NCI-H1105 (cell line): Measurements from ENCODE around the gene ATP8A2.
"Not testable (repeated sequence)": the region's sequence is repeated elsewhere in the genome, so short reads cannot be mapped to it uniquely, and the experiment has no call there.

Source experiments
- DNase-seq: peaks from one replicate; lab custom pipeline; 2025; lab: John Stamatoyannopoulos, UW

ATP8A2 gene

GRCh38 chr13:25923217-25924085 lies 551.7 kb downstream of the ATP8A2 start:
- no peak for DNase-seq

GRCh38 chr13:25927363-25927762 lies 555.6 kb downstream of the ATP8A2 start:
- no peak for DNase-seq

DNA sequence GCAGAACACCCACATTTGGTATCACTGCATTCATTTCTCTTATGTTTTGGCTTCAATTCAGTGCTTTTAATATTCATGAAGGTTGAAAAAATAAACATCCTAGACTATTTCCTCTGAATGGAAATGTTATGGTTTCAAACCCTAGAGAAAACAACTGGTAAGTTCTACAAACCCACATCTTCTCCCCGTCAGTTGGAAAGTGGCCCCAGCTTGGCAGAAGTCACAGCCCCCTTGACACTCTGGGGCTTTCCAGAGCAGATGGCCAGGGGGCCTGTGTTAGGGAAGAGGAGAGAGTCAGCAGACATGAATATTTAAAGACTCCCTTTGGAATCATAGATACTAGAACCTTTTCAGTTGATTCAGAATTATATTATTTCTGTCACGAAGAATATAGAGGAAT lies 556.2 kb downstream of the ATP8A2 start:
- no peak for DNase-seq

- DNase-seq, result no peak
Observed at GRCh38 chr13:25928941-25929505, 557.2 kb downstream of the ATP8A2 start.

DNA sequence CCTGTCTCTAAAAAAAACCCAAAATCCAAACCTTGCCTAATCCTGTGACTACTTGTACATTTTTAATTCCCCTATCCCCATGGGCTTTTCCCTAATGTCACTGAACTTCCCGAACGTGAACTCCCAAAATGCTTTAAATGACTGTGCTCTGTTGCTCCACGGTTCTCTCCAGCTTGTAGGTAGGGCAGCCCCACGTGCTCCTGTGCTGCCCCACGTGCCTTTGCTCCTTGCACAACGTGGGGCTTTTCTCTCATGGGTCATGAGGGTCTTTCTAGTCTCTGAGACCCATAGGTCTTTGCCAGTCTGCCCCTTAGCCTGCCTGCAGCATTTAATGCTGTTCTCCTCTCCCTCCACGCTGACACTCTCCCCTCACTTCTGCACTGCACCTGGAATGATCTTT lies 558.0 kb downstream of the ATP8A2 start:
- DNase-seq, result no peak

- DNase-seq, result no peak
Observed at GRCh38 chr13:25930653-25931052, 558.9 kb downstream of the ATP8A2 start.

- no peak for DNase-seq
Observed at GRCh38 chr13:25932365-25932764, 560.6 kb downstream of the ATP8A2 start.

DNA sequence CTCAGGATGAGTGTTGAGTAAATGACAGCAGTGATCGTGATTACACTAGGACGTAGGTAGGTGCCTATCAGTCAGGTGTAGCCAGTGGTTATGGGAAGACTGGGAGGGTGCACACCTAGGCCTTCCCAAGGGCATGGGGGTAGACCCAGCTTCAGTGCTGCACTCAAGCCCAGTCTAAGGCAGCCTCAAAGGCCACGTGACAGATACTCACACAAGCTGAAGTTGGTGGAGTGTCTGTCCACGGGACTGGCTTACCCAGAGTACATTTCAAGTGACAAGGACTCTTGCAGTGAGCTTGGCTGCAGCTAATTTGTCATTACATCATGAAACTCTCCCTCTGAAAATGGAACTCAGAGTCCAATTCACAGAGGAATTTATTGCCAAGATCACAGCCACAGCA lies 561.7 kb downstream of the ATP8A2 start:
- no peak for DNase-seq

DNA sequence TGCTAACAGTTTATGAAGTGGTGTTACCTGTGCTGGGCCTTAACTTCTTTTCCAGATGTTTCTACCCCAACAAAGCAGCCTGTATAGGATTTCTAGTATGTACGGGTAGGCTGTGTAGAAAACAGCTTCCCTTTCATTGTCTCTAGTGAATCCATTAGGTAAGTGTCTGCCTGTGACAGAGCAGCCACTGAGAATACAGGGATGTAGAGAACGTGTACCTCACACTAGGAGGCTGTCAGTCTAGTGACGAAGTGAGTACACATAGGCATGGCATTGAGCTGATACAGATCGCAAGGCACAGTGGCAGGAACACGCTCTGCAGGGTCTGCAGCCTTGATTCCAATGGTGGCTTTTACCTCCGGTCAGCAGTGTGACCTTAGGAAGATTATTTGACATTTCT lies 562.4 kb downstream of the ATP8A2 start:
- DNase-seq, result no peak

DNA sequence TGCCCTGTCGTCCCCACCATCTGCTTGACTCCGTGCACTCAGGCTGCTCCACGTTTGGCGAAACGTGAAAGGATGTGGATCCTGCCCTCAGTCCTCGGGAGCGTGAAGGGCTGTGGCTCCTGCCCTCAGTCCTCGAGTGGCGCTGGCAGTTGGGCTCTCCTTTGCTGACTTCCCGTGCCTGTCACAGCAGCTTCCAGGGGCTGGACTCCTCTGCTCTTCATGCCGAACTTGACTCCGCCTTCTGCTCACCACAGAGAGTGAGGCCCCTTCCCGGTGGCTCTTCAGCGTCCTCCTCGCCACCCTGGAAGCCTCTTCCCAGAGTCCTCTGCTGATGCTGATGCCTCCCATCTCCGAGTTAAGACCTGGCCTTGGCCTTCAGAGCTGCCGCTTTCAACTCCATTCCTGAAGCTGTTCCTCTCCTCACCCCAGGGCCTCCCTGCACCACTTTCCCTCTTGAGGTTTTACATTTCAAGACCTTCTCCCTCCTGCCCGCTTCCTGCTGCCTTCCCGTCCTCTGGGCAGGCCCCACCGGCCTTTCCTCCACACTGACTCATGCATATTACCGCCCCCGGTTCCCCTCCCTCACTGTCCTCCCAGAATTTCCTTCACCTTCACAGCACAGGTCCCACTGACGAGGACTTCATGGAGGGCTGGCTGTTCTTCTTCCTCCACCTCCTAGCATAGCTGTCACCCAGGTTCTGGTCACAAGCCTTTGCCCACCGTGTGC lies 568.4 kb downstream of the ATP8A2 start:
- no peak for DNase-seq

- no peak for DNase-seq
Observed at GRCh38 chr13:25943081-25943480, 571.3 kb downstream of the ATP8A2 start.

DNA sequence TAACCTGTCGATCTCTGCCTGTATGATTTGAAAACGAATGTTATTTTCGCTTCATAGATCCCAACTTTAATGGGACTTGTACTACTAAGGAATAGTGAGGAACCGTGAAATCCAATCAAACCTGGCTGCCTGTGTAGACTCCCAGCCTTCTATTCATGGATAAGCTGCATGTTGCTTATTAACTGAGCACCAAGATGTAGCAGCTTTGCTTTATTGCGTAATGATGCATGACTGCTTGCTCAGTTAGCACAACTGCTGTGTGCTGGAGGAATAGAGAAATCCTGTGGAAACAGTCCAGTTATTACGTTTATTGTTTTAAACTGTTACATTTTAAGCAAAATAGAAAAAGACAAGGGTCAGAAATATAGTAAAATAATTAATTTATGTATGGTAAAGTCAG lies 571.9 kb downstream of the ATP8A2 start:
- no peak for DNase-seq

DNA sequence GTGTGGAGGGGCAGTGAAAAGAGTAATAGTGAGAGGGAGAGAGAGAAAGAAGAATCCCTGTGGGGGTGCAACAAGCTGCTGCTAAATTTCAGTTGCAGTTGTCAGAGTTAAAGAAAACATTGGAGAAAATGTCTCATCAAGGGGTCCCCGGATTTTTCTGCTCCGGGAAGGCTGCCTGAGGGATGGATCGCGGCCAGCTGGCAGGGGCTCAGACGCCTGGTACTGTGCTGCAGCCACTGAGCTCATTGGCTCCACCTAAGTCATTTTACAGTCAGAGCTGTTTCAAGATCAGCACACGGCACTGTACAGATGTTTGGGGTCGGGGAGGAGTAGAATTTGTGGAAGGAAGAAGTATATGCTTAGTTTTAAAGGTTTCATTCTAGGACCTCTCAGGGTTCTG lies 573.8 kb downstream of the ATP8A2 start:
- no peak for DNase-seq

DNA sequence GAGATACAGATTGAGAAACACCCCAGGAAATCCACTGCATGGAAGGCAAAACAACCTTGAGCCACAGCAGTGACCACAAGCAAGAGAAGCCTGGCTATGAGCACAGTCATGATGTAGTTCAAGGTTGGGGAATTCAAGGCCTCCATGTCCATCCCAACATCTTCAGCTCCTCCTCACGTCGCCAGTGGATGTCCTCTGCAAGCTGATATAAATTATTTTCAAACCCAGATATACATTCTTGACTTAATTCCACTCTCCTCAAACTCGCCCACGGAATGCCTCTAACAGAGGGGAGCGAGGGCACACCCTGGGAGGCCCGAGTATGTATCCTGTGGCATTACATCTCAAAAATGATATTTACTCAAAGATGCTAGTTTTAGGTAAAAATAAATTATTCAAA lies 574.5 kb downstream of the ATP8A2 start:
- DNase-seq, result no peak

DNA sequence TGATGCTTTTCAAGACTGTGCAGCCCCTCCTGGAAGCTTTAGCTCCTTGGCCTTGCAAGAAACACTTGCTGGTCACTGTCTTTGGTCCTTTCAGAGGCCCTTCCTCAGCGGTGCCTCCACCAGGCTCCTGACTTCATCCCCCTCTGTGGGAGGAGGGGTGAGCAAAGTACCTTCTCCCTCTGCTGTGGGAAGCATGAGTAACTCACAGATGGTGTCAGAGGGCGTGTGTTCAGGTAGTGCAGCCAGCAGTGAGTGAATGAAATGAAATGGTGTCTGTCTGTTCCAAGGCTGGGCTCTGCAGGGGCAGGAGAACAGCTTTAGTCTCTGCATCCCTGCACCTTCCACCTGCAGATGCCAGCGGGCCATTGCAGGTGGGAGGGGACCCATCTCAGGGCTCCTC lies 577.1 kb downstream of the ATP8A2 start:
- no peak for DNase-seq

GRCh38 chr13:25951831-25952230 lies 580.1 kb downstream of the ATP8A2 start:
- DNase-seq, result no peak

GRCh38 chr13:25954080-25954479 lies 582.3 kb downstream of the ATP8A2 start:
- not testable (repeated sequence) for DNase-seq

DNA sequence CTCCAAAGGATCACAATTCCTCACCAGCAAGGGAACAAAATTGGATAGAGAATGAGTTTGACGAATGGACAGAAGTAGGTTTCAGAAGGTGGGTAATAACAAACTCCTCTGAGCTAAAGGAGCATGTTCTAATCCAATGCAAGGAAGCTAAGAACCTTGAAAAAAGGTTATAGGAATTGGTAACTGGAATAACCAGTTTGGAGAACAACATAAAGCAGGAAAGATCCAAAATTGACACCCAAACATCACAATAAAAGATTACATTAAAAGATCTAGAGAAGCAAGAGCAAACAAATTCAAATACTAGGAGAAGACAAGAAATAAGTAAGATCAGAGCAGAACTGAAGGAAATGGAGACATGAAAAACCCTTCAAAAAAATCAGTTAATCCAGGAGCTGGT lies 583.2 kb downstream of the ATP8A2 start:
- DNase-seq, result not testable (repeated sequence)

- DNase-seq, result no peak
Observed at GRCh38 chr13:25958986-25959385, 587.2 kb downstream of the ATP8A2 start.

- no peak for DNase-seq
Observed at GRCh38 chr13:25961294-25961693, 589.5 kb downstream of the ATP8A2 start.

DNA sequence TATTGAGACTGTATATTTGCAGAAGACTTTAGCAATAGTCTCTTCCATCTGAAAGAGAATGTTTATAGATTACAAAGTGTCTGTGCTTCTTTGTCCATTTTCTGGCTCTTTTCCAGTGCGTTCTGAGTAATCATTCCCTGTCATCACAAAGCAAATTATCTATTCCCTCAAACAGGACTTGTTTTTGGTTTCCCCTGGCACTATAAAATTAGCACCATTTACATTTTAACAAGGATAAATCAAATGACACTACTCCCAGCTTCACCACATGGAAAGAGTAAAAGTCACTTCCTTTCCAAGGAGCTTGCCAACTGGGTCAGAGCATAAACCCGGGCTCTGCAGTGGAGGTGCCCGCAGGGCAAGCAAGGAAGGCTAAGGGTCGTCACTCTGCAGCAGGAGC lies 591.9 kb downstream of the ATP8A2 start:
- no peak for DNase-seq

DNA sequence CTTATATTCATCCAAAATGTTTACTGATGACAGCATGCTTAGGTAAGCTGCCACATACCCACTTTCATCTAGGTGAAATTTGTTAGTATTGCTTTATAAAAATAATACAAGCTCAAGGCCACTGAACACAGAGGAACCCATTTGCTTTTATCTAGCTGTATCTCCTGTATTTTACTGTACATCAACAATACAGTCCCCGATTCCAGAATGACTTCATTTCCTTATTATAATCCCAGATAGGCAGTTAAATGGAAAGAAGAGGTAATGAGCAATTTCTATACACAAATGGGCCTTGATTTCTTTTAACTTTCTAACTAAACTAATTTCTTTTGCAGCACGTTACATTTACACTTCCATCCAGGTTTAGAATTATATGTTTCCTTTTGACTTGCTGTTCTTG lies 593.8 kb downstream of the ATP8A2 start:
- DNase-seq, result no peak

DNA sequence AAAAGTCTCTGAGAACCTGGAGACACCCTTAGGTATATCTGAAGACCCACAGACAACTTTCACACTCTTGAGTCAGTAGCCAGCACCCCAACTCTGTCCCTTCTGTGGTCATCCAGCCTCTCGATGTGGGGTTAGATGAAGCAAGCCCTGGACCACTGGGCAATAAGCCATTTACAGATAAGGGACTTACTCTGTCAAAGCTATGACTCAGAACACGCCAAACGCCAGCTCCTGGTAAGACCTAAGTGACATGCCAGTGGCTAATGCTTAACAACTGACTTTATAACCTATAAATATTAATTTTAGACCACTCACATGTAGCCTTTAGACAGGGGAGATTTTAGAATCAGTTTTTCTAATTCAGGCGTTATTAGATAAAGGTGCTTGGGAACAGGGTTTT lies 594.3 kb downstream of the ATP8A2 start:
- DNase-seq, result no peak
